ENCODE data around the gene LRFN4. TPM values are rescaled to one million over a fixed set of nuclear protein-coding genes. Genes with fewer than 3 reads are reported as not detected.

The LRFN4 gene
- total RNA-seq, 1 experiment from 2014 or later: 66.7 TPM

DNA sequence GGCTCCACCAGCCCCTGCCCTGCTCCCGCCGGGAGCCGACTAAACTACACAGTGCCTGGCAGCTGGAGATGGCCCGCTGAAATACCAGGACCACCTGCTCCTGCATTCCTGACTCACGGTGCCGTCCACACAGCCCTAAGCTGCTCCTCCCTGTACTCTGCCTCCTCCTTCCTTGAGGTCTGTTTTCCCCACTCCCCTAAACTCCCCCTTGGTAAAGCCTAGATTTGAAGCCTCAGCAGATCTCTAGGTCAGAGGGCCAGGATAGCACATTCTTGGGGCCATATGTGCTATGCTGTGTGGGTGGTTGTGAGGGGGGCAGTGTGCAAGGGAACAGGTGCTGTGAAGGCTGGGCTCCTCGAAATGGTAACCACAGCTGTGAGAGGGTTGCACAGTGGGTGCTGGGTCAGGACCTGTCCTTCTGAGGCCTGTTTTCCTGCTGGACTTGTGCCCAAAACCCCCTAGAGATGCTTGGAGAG is 9.7 kb downstream of the LRFN4 start:
- Histone ChIP-seq H3K4ac (ENCODE audit: low read depth, low read length) (no peak overlapping the region), H2BK12ac (ENCODE audit: insufficient read length, low read depth, low read length) (no peak overlapping the region), H3K9me3 (ENCODE audit: control insufficient read depth, low read depth, low read length) (no peaks in the 10 kb centered on the region), H3K4me2 (ENCODE audit: insufficient read depth, insufficient read length, low read length) (no peak overlapping the region), H3K14ac (ENCODE audit: insufficient read depth, low read length) (no peak overlapping the region), H3K27ac (ENCODE audit: insufficient read length, low read depth, low read length) (no peak overlapping the region), H4K5ac (ENCODE audit: insufficient read length, low read depth, low read length) (no peak overlapping the region), H4K20me1 (ENCODE audit: control insufficient read depth, insufficient read depth, insufficient read length) (no peaks in the 10 kb centered on the region), H2BK15ac (ENCODE audit: low read depth, low read length) (no peak overlapping the region), H3K18ac (ENCODE audit: insufficient read length, low read depth, low read length) (no peak overlapping the region), H2AK5ac (ENCODE audit: insufficient read length, low read length) (no peak overlapping the region), H2BK120ac (ENCODE audit: low read depth, low read length, poor library complexity, severe bottlenecking) (no peak overlapping the region), H3K79me2 (ENCODE audit: insufficient read depth, low read length) (no peaks in the 10 kb centered on the region), H2AFZ (ENCODE audit: low read length) (no peak overlapping the region), H3T11ph (ENCODE audit: low read length) (no peak overlapping the region), H3K56ac (ENCODE audit: insufficient read length, low read depth, low read length) (no peak overlapping the region), H3K4me1 (ENCODE audit: insufficient read depth, low read length) (no peaks in the 10 kb centered on the region), H3K9ac (ENCODE audit: extremely low read depth, insufficient read length, low read length) (no peak overlapping the region), H4K8ac (replicated peaks; ENCODE audit: insufficient read length, low read depth, low read length) (no peak overlapping the region), H3K27me3 (ENCODE audit: insufficient read depth, low read length) (no peaks in the 10 kb centered on the region), H4K91ac (ENCODE audit: insufficient read length, low read depth, low read length) (no peak overlapping the region), H3K23me2 (ENCODE audit: insufficient read length, low read depth, low read length, poor library complexity, severe bottlenecking) (no peaks in the 10 kb centered on the region), H3K79me1 (ENCODE audit: insufficient read depth, low read depth, low read length, poor library complexity, severe bottlenecking) (no peaks in the 10 kb centered on the region), H2BK20ac (ENCODE audit: low read depth, low read length, poor library complexity, severe bottlenecking) (no peak overlapping the region), H3K23ac (ENCODE audit: insufficient read length, low read depth, low read length) (no peak overlapping the region), H2BK5ac (ENCODE audit: insufficient read length, low read length) (no peak overlapping the region)
- Mint-ChIP-seq H3K27ac (no peak overlapping the region), H3K4me3 (no peak overlapping the region), H3K4me1 (peaks cover 11 to 22% of the 10 kb centered on the region in 2 experiments), H3K9me3 (no peaks in the 10 kb centered on the region), H3K36me3 (ENCODE audit: insufficient read depth in 1 of 3, low read depth in 3 of 3) (peaks cover 0 to 10% (median 3%) of the 10 kb centered on the region in 3 experiments; a peak in 4 of 7 replicates), H3K27me3 (ENCODE audit: low read depth) (no peaks in the 10 kb centered on the region)
- DNase-seq: no peak
- WGBS (ENCODE audit: extremely low coverage, insufficient read length, low lambda C conversion rate): no CpG with 5 or more reads among the region's 7 CpGs
- TF ChIP-seq, protein P1, sequence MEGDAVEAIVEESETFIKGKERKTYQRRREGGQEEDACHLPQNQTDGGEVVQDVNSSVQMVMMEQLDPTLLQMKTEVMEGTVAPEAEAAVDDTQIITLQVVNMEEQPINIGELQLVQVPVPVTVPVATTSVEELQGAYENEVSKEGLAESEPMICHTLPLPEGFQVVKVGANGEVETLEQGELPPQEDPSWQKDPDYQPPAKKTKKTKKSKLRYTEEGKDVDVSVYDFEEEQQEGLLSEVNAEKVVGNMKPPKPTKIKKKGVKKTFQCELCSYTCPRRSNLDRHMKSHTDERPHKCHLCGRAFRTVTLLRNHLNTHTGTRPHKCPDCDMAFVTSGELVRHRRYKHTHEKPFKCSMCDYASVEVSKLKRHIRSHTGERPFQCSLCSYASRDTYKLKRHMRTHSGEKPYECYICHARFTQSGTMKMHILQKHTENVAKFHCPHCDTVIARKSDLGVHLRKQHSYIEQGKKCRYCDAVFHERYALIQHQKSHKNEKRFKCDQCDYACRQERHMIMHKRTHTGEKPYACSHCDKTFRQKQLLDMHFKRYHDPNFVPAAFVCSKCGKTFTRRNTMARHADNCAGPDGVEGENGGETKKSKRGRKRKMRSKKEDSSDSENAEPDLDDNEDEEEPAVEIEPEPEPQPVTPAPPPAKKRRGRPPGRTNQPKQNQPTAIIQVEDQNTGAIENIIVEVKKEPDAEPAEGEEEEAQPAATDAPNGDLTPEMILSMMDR (conservative IDR thresholded peaks at IDR 0.05): no peak

All from H9 (cell line).